ENCODE results near the gene TMEM272. TPM values are rescaled to one million over a fixed set of nuclear protein-coding genes. Genes with fewer than 3 reads are reported as not detected.

Gene TMEM272
- total and polyA plus RNA-seq, 2 donors (not counting 1 experiment from before 2014, with no cell fraction given): not detected

GRCh38 chr13:51873837-51874236, 28.9 kb upstream of the TMEM272 start:
- H3K4me2 ChIP-seq (replicated peaks; ENCODE audit: low read depth, low read length, poor library complexity, severe bottlenecking): no peak overlapping the region
- no peaks in the 10 kb centered on the region for H3K4me1 Mint-ChIP-seq
- 100% methylated on average over 1 of the region's 1 CpG for WGBS (ENCODE audit: insufficient coverage)

More at GRCh38 chr13:51873837-51874236, 28.9 kb upstream of the TMEM272 start:
- H3K27me3 ChIP-seq (replicated peaks in 1 of 4; ENCODE audit: control extremely low read depth in 1 of 4, control insufficient read depth in 3 of 4, insufficient read depth in 4 of 4, low read length in 3 of 4): peaks cover 0 to 2% (median 0%) of the 10 kb centered on the region in 4 experiments
- Mint-ChIP-seq H3K4me3 (no peak overlapping the region), H3K27ac (no peak overlapping the region), H3K9me3 (ENCODE audit: insufficient read depth) (no peaks in the 10 kb centered on the region), H3K27me3 (peaks cover 13% of the 10 kb centered on the region)
- H3K4me3 ChIP-seq (ENCODE audit: control extremely low read depth in 1 of 5, extremely low read depth in 1 of 5, insufficient read depth in 1 of 5, low read depth in 2 of 5, low read length in 4 of 5): no peak overlapping the region
- no peak overlapping the region for H3K9ac ChIP-seq (ENCODE audit: low read length)
- TF ChIP-seq CTCF (IDR thresholded peaks at IDR 0.05) (no peak), EZH2 (IDR thresholded peaks at IDR 0.05; ENCODE audit: borderline replicate concordance, insufficient read depth, low read depth, low read length, poor library complexity, severe bottlenecking) (no peak)
- no peaks in the 10 kb centered on the region for H4K20me1 ChIP-seq (ENCODE audit: control insufficient read depth, insufficient read depth, low read length, poor library complexity, severe bottlenecking)
- POLR2A ChIA-PET: no interaction called here
- intact Hi-C loops (cut with micrococcal nuclease): no loop called here
- H3K4me1 ChIP-seq (ENCODE audit: control insufficient read depth in 2 of 2, insufficient read depth in 2 of 2, low read length in 2 of 2): no peaks in the 10 kb centered on the region
- DNase-seq (no peak), ATAC-seq (ENCODE audit: low read depth) (no peak)
- no peaks in the 10 kb centered on the region for H3K36me3 ChIP-seq (replicated peaks in 1 of 2; ENCODE audit: control extremely low read depth in 1 of 2, control insufficient read depth in 1 of 2, extremely low read depth in 1 of 2, insufficient read depth in 2 of 2, low read length in 1 of 2)
- H2AFZ ChIP-seq (ENCODE audit: insufficient read depth, low read depth, low read length, poor library complexity, severe bottlenecking): no peak overlapping the region
- no peaks in the 10 kb centered on the region for H3K79me2 ChIP-seq (ENCODE audit: control insufficient read depth, insufficient read depth, low read length)
- no peaks in the 10 kb centered on the region for H3K9me3 ChIP-seq (ENCODE audit: control extremely low read depth in 1 of 3, control insufficient read depth in 2 of 3, insufficient read depth in 1 of 3, low read length in 2 of 3)
- CTCF ChIA-PET: no interaction called here
- H3K27ac ChIP-seq (ENCODE audit: low read length in 2 of 2): no peak overlapping the region
